ENCODE data around the gene ACYP1. TPM values are rescaled to one million over a fixed set of nuclear protein-coding genes. Genes with fewer than 3 reads are reported as not detected.

The ACYP1 gene
- total and polyA plus RNA-seq, 2 of the 13 experiments (the other 11 are each of a cell fraction or from before 2014, with no cell fraction given): 9.7 to 22.4 TPM

DNA sequence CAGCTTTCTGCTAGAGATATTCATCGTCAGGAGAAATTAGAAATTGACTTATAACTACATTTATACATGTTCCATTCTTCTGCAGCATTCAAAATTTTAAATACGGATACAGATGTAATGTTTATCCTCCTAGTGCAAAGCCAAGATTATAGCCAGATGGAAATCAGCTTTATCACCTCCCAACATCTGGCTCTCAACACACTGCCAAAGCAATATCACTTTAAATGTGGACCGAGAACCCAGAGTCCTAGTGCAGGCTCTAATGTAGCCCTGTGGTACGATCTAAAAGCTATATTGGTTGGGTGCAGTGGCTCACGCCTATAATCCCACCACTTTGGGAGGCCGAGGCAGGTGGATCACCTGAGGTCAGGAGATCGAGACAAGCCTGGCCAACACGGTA, 19.1 kb downstream of the ACYP1 start:
- ChIA-PET POLR2A (no interaction called here), CTCF (ENCODE audit: low intra/inter-chr PET ratio, low total read pairs) (no interaction called here)
- 94% methylated on average over 8 of the region's 8 CpGs for WGBS (ENCODE audit: low lambda C conversion rate)
- Histone ChIP-seq H3K79me2 (ENCODE audit: insufficient read depth, low read length) (peaks cover 21% of the 10 kb centered on the region), H3K9ac (ENCODE audit: insufficient read depth, low read depth, low read length) (no peak overlapping the region), H4K20me1 (ENCODE audit: insufficient read depth, low read length) (no peaks in the 10 kb centered on the region), H3K4me1 (ENCODE audit: insufficient read depth, low read length) (peaks cover 71% of the 10 kb centered on the region), H3K9me3 (ENCODE audit: low read length) (no peaks in the 10 kb centered on the region), H3K4me2 (ENCODE audit: low read depth, low read length) (no peak overlapping the region), H3K4me3 (replicated peaks in 1 of 3; ENCODE audit: insufficient read depth in 1 of 3, low read depth in 2 of 3, low read length in 3 of 3) (no peak overlapping the region), H3K36me3 (replicated peaks in 1 of 2; ENCODE audit: control insufficient read depth in 1 of 2, insufficient read depth in 2 of 2, low read length in 2 of 2) (peaks cover 0 to 1% of the 10 kb centered on the region in 2 experiments; a peak in 2 of 5 replicates), H3K27me3 (ENCODE audit: control insufficient read depth in 1 of 2, insufficient read depth in 2 of 2, low read length in 2 of 2) (no peaks in the 10 kb centered on the region), H2AFZ (ENCODE audit: low read length) (no peak overlapping the region), H3K27ac (ENCODE audit: extremely low read length, insufficient read depth, low read length) (no peak overlapping the region)
- TF ChIP-seq SMAD9 (CRISPR knock-in tag; IDR thresholded peaks at IDR 0.05) (no peak), ZNF331 (CRISPR knock-in tag; IDR thresholded peaks at IDR 0.05) (no peak), SKI (IDR thresholded peaks at IDR 0.05; ENCODE audit: partially characterized antibody) (no peak), ZNF136 (CRISPR knock-in tag; IDR thresholded peaks at IDR 0.05; ENCODE audit: low read depth) (no peak), ZNF124 (CRISPR knock-in tag; IDR thresholded peaks at IDR 0.05) (no peak), FOXJ3 (CRISPR knock-in tag; IDR thresholded peaks at IDR 0.05; ENCODE audit: borderline replicate concordance) (no peak)
- in situ Hi-C loops (cut with HindIII; ENCODE audit: extremely low pct_ligation_motif_present, low pct_unique_long_range_greater_than_20kb) (no loop called here), intact Hi-C loops (cut with micrococcal nuclease; ENCODE audit: unreplicated experiment) (no loop called here)
- ATAC-seq (no peak), DNase-seq (ENCODE audit: low spot score) (no peak), FAIRE-seq (no peak)
- BruUV-seq (replicated peaks): no TSS peak

DNA sequence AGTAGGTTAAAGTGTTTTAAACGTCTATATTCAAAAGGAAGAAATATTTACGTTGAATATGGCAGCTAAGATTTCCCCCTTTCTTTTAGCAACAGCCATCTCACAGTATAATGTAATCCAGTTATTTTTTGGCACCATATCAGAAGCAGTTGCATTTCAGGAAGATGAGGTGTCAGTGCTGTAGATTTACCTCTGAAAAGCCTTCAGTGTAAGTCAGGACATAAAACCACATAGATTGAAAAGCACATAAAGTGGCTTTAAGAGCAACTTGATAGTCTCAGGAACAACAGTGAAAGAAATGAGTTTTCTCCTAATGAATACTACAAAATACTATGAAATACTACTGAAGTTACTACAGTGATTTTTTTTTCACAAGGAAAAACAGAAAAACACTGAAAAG, 19.5 kb downstream of the ACYP1 start:
- Histone ChIP-seq H3K27me3 (ENCODE audit: control insufficient read depth in 1 of 2, insufficient read depth in 2 of 2, low read length in 2 of 2) (no peaks in the 10 kb centered on the region), H2AFZ (ENCODE audit: low read length) (no peak overlapping the region), H3K36me3 (replicated peaks in 1 of 2; ENCODE audit: control insufficient read depth in 1 of 2, insufficient read depth in 2 of 2, low read length in 2 of 2) (peaks cover 1 to 2% of the 10 kb centered on the region in 2 experiments; a peak in 1 of 5 replicates), H3K4me2 (ENCODE audit: low read depth, low read length) (no peak overlapping the region), H3K9me3 (ENCODE audit: low read length) (no peaks in the 10 kb centered on the region), H3K79me2 (ENCODE audit: insufficient read depth, low read length) (peaks cover 17% of the 10 kb centered on the region), H3K27ac (ENCODE audit: extremely low read length, insufficient read depth, low read length) (no peak overlapping the region), H3K9ac (ENCODE audit: insufficient read depth, low read depth, low read length) (no peak overlapping the region), H3K4me1 (ENCODE audit: insufficient read depth, low read length) (peaks cover 67% of the 10 kb centered on the region), H4K20me1 (ENCODE audit: insufficient read depth, low read length) (no peaks in the 10 kb centered on the region), H3K4me3 (replicated peaks in 1 of 3; ENCODE audit: insufficient read depth in 1 of 3, low read depth in 2 of 3, low read length in 3 of 3) (no peak overlapping the region)
- no TSS peak for BruUV-seq (replicated peaks)
- DNase-seq (ENCODE audit: low spot score) (no peak), ATAC-seq (no peak), FAIRE-seq (no peak)
- 21% methylated on average over 2 of the region's 2 CpGs for WGBS (ENCODE audit: low lambda C conversion rate)
- in situ Hi-C loops (cut with HindIII; ENCODE audit: extremely low pct_ligation_motif_present, low pct_unique_long_range_greater_than_20kb): no loop called here
- CTCF ChIA-PET (ENCODE audit: low intra/inter-chr PET ratio, low total read pairs): no interaction called here
- POLR2A ChIA-PET: no interaction called here
- TF ChIP-seq, protein P1, sequence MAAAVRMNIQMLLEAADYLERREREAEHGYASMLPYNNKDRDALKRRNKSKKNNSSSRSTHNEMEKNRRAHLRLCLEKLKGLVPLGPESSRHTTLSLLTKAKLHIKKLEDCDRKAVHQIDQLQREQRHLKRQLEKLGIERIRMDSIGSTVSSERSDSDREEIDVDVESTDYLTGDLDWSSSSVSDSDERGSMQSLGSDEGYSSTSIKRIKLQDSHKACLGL (CRISPR knock-in tag; IDR thresholded peaks at IDR 0.05): no peak
- no peak for TF ChIP-seq AGO2 (optimal IDR thresholded peaks at IDR 0.05; ENCODE audit: low read depth, low read length)
- intact Hi-C loops (cut with micrococcal nuclease; ENCODE audit: unreplicated experiment): no loop called here

Measured in HepG2 (cell line).